Activated T-helper 17 cell treated with anti-CD3 and anti-CD28 coated beads, Interleukin-2, amount 50 U/mL, for 72 hours (primary cell): ENCODE data around the gene RELA. TPM values are rescaled to one million over a fixed set of nuclear protein-coding genes. Genes with fewer than 3 reads are reported as not detected.

ENCODE experiments used
- ATAC-seq: fragments of 150-1000 bp; cut with Tn5 transposase; replicated peaks from 2 replicates; pipeline ENCODE4 v1.10.0; 2021; ENCODE audit warnings: mild to moderate bottlenecking, moderate library complexity
- H3K27ac Mint-ChIP-seq: one replicate; pipeline ENCODE4 v1.8.0; 2022; ENCODE audit warnings: mixed read lengths
- H3K27me3 Mint-ChIP-seq: one replicate; pipeline ENCODE4 v1.8.0; 2022; ENCODE audit warnings: mixed read lengths
- H3K36me3 Mint-ChIP-seq: one replicate; pipeline ENCODE4 v1.8.0; 2022; ENCODE audit warnings: low read depth, mild to moderate bottlenecking, mixed read lengths
- H3K4me1 Mint-ChIP-seq: one replicate; pipeline ENCODE4 v1.8.0; 2022; ENCODE audit warnings: mixed read lengths
- H3K4me3 Mint-ChIP-seq: one replicate; pipeline ENCODE4 v1.8.0; 2022; ENCODE audit warnings: mild to moderate bottlenecking, mixed read lengths
- H3K9me3 Mint-ChIP-seq: one replicate; pipeline ENCODE4 v1.8.0; 2022; ENCODE audit warnings: mixed read lengths
- total RNA-seq, 2 donors: library from RNA; stranded (reverse); gene quantifications; one replicate each; pipeline ENCODE4 v1.2.3, GENCODE V29; 2022

RELA gene
- total RNA-seq, 2 donors from 2014 or later: 82.5 to 150 TPM

DNA sequence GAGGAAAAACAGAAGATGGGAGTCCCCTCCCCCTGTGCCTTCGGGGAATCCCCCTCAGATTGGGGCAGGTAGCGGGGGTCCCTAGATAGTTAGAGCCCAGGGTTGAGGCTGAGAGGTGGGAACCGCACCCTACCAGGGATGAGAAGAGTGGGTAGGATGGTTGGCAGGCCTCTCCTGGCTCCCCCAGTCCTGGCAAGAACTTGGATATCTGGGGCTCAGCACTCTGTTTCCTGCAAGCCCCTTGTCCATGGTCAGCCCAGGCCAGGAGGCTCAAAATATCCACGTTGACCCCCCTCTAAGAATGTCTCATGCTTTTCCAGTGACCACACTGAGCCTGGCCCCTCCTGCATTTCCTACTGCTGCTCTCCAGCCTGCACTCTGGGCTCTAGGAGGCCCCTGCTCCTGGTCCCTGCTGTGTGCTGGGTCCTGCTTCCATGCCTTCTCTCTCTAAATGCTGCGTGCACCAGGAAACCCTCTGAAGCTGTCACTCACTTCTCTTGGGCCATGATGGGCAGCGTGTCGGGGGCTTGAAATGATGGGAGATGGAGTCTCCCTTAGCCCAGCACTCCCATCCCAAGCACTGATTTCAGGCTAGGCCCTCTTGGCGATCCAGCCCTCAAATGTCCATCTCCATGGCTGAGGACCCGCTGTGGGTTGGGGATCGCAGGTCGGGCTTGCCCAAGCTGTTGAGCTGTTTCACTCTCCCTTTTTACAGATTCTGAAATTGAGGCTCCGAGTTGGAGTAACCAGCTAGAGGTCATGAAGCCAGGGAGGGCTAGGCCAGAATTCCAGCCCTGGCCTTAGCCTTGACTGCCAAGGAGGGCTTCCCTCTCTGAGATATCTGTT lies 50.7 kb downstream of the RELA start:
- Mint-ChIP-seq H3K36me3 (peaks cover 91% of the 10 kb centered on the region), H3K4me1 (peaks cover 23% of the 10 kb centered on the region), H3K27me3 (no peaks in the 10 kb centered on the region), H3K9me3 (no peaks in the 10 kb centered on the region), H3K4me3 (peak overlapping the region; percentile 96), H3K27ac (peak overlapping the region; percentile 97)
- ATAC-seq: no peak

DNA sequence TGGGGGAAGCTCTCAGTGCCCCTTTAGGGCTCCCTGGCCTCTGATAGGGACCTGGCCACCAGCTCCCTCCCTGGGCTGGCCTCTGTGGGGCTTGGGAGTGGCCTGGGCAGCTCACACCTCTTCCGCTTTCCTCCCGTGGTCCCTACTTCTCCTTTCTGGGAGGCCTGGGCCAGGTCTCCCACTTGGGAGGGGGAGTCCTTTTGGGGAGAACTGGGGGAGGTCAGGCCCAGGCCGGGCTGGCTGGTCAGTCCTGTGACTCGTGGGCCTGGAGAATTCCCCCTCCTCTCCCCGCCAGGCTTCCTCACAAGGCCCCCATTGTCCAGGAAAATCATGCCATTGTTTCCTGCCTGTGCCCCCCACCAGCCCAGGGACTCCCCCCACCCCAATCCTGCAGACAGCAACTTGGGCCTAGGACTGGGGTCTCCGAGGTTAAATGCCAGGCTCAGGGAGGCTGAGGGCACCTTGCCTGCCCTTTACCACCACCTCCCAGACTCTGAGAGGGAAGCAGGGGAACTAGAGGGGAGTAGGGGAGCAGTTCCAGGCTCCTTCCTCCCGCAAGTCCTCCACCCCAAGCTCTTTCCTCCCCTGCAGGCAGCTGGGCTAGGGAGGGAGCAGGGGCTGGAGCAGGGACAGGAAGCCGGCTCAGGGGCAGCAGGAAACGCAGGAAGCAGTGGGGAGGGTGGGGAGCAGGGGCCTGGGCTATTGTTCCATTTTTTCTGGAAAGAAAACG lies 51.5 kb downstream of the RELA start:
- Mint-ChIP-seq H3K27me3 (no peaks in the 10 kb centered on the region), H3K9me3 (no peaks in the 10 kb centered on the region), H3K4me3 (peak overlapping the region; percentile 96), H3K27ac (peak overlapping the region; percentile 97), H3K4me1 (peaks cover 16% of the 10 kb centered on the region), H3K36me3 (peaks cover 91% of the 10 kb centered on the region)
- no peak for ATAC-seq

DNA sequence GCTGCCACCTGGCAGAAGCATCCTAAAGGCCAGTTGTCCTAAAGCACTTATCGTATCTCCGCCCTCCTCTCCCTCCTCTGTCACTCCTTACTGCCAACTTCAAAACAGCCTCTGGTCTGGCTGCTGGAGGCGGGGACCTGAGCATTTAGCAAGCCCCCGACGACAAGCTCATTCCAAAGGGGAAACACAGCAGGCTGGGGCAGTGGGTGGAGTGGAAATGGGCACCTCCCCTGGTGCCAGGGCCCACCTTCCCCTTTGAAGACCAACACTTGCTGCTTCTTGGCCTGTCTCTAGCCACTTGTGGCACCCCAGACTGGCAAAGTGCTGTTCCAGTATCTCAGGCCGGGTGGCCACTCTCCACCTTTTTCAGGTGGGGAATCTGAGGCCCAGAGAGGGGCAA lies 52.3 kb downstream of the RELA start:
- no peak for ATAC-seq
- peak overlapping the region; percentile 96 for H3K4me3 Mint-ChIP-seq
- no peaks in the 10 kb centered on the region for H3K9me3 Mint-ChIP-seq
- peaks cover 96% of the 10 kb centered on the region for H3K36me3 Mint-ChIP-seq
- peak overlapping the region; percentile 97 for H3K27ac Mint-ChIP-seq
- peaks cover 16% of the 10 kb centered on the region for H3K4me1 Mint-ChIP-seq
- no peaks in the 10 kb centered on the region for H3K27me3 Mint-ChIP-seq

DNA sequence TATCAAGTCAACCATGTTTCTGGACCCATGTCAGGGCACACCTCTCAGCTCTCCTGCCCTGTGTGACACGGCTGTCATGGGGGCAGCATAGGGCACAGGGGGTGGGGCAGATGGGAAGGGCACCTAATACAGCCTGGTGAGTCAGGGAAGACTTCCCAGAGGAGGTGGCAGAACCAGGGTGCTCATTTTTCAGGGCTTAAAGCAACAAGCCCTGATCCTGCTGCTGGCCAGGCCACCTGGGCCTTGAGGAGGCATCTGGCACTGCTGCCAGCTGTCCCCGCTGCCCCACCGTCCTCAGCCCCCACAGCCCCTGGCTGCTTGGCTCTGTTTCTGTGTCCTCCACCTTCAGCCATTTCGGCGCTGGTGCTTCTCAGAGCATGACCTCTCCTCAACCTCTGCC lies 53.1 kb downstream of the RELA start:
- Mint-ChIP-seq H3K27me3 (no peaks in the 10 kb centered on the region), H3K9me3 (no peaks in the 10 kb centered on the region), H3K27ac (peak overlapping the region; percentile 97), H3K4me1 (peaks cover 16% of the 10 kb centered on the region), H3K36me3 (peaks cover 96% of the 10 kb centered on the region), H3K4me3 (peak overlapping the region; percentile 96)
- no peak for ATAC-seq

DNA sequence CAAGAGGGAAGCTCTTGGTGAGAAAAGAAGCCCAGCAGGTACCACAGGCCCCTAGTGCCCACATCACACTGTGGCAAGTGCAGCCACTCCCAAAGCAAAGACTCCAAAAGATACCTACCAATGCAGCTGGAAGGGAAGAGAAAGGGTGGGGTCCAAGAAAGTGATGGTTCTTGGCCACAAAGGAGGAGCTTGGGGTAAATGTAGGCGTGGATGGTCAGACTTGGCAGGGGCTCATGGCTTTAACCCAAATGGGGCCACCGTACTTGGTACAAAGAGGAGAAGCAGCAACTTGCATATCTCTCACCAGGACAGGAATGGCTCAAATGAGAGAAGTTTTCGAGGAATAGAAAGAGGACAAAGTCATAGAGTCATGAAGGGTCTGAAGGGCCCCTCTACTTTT lies 53.5 kb downstream of the RELA start:
- Mint-ChIP-seq H3K36me3 (peaks cover 99% of the 10 kb centered on the region), H3K27me3 (no peaks in the 10 kb centered on the region), H3K27ac (peak overlapping the region; percentile 97), H3K4me3 (peak overlapping the region; percentile 96), H3K9me3 (no peaks in the 10 kb centered on the region), H3K4me1 (peaks cover 16% of the 10 kb centered on the region)
- no peak for ATAC-seq

DNA sequence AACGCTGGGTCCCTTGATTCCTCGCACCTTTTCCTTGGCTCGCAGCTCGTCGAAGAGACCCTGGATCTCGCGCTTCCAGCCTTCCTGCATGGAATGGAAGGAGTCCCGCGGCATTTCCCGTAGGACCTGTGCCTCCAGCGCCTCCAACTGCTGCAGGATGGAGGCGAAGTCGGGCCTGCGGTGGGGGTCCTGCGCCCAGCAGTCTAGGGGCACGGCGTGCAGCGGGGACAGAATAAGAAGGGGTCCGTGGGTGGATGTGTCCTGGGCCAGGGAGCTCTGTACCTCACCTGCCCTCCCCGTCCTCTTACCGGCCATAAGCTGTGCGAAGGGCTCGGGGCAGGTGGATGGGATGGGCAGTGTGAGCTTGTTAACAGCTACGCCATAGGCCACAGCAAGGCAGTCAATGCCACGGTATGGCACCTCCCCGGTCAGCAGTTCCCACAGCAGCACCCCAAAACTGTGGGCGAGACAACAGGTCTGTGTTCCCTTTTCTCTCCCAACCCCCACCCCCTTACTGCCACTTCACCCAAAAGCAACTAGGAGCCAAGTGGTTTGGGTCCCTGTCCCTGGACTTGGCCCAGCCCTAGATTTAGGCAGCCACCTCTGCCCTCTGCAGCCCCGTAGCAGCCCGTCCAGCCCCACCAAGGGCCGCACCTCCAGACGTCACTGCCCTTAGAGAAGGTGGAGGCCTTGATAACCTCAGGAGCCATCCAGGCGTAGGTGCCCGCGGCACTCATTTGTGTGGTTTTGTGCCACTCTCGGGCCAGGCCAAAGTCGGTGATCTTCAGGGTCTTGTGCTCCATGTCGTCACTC lies 54.9 kb downstream of the RELA start:
- Mint-ChIP-seq H3K36me3 (peaks cover 99% of the 10 kb centered on the region), H3K9me3 (no peaks in the 10 kb centered on the region), H3K27me3 (no peaks in the 10 kb centered on the region), H3K4me3 (no peak overlapping the region), H3K27ac (no peak overlapping the region), H3K4me1 (peaks cover 16% of the 10 kb centered on the region)
- no peak for ATAC-seq

DNA sequence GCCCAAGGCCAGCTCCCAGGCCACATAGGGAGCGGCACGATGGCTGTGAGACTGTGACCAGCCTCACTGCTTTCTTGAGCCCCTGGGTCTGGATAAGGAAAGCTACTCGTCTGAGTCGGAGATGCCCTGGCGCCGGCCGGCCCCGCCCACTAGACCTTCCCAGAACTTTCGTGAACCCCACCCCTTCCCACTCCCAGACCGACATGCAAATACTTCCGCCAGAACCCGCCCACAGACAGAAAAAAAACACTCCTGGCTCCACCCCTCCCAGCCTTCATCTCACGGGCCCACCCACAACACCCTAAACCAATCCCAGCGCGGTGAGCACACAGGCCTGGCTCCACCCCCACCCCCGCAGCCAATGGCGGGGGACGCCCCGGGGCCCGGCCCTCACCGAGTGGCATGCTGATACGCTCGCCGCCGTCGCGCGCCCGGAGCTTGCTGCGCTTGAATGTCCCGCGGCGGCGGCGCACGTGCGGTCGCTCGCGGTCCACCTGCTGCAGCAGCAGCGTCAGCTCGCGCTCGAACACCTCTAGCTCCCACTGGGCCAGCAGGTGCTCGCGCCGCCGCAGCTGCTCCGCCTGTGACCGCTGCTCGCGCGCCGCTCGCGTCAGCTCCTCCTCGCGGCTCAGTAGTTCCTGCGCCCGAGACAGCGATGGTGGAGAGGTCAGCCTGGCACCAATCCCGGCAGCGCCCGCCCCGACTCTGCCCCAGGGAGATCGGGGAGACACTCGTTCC lies 55.7 kb downstream of the RELA start:
- H3K36me3 Mint-ChIP-seq: peaks cover 97% of the 10 kb centered on the region
- no peak overlapping the region for H3K4me3 Mint-ChIP-seq
- no peak overlapping the region for H3K27ac Mint-ChIP-seq
- H3K4me1 Mint-ChIP-seq: peaks cover 10% of the 10 kb centered on the region
- ATAC-seq: peak; percentile 63
- no peaks in the 10 kb centered on the region for H3K9me3 Mint-ChIP-seq
- no peaks in the 10 kb centered on the region for H3K27me3 Mint-ChIP-seq

DNA sequence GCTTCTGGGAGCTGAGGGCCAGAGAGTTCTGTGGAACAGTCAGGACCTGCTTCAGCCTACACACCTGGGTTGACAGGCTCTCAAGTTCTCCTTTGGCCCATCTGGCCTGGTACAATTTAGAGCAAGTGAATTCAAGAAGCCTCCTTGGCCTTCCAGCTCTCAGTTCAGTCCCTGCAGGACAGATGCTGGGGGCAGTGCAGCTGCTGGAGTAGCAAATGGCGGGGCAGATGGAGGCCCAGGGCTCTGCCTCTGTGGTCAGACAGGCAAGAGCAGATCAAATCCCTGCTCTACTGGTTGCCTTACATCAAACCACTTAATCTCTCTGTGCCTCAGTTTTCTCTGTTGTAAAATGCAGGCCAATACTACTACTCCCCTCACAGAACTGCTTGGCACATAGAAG lies 58.5 kb downstream of the RELA start:
- ATAC-seq: no peak

More for the DNA sequence above, 58.5 kb downstream of the RELA start:
- Mint-ChIP-seq H3K4me1 (no peaks in the 10 kb centered on the region), H3K9me3 (no peaks in the 10 kb centered on the region), H3K4me3 (no peak overlapping the region), H3K36me3 (peaks cover 70% of the 10 kb centered on the region), H3K27me3 (no peaks in the 10 kb centered on the region), H3K27ac (no peak overlapping the region)

Other genes with a start within 250 kb of the RELA start
- 1,000 to 10,000 TPM in 1 of 2 donors, 100 to 1,000 TPM in 1; 823 to 2,912 TPM for gene NEAT1, start 240.1 kb downstream of the RELA start, total RNA-seq
- over 10,000 TPM in 1 of 2 donors, 1,000 to 10,000 TPM in 1; 5,547 to 22,796 TPM for gene MALAT1, start 163.9 kb downstream of the RELA start, total RNA-seq
- 10 to 100 TPM; 80.4 to 86.8 TPM for gene SCYL1, start 137.8 kb downstream of the RELA start, total RNA-seq
- gene LTBP3, start 104.6 kb downstream of the RELA start, total RNA-seq: 100 to 1,000 TPM in 1 of 2 donors, 10 to 100 TPM in 1; 54.3 to 124 TPM
- 10 to 100 TPM; 30.3 to 49.4 TPM for gene ZNRD2, start 92.4 kb downstream of the RELA start, total RNA-seq
- gene FAM89B, start 90.4 kb downstream of the RELA start, total RNA-seq: 10 to 100 TPM; 39.0 to 42.2 TPM
- gene EHBP1L1, start 86.9 kb downstream of the RELA start, total RNA-seq: 100 to 1,000 TPM; 126 to 167 TPM
- gene KCNK7, start 67.1 kb downstream of the RELA start, total RNA-seq: under 1 TPM; 0.52 to 0.79 TPM
- 10 to 100 TPM; 64.9 to 83.2 TPM for gene MAP3K11, start 48.7 kb downstream of the RELA start, total RNA-seq
- gene PCNX3, start 47.1 kb downstream of the RELA start, total RNA-seq: 10 to 100 TPM; 20.8 to 39.1 TPM
- gene SIPA1, start 24.8 kb downstream of the RELA start, total RNA-seq: 100 to 1,000 TPM; 135 to 144 TPM
- 10 to 100 TPM; 75.6 to 88.8 TPM for gene KAT5, start 49.3 kb upstream of the RELA start, total RNA-seq
- 10 to 100 TPM; 57.4 to 92.9 TPM for gene RNASEH2C, start 57.9 kb upstream of the RELA start, total RNA-seq
- gene AP5B1, start 118.1 kb upstream of the RELA start, total RNA-seq: 10 to 100 TPM; 17.2 to 21.9 TPM
- under 1 TPM in 1 of 2 donors, not detected in 1; 0.98 TPM for gene OVOL1, start 124.1 kb upstream of the RELA start, total RNA-seq
- gene SNX32, start 171.0 kb upstream of the RELA start, total RNA-seq: 1 to 10 TPM; 1.6 to 6.6 TPM
- gene CFL1, start 195.3 kb upstream of the RELA start, total RNA-seq: 1,000 to 10,000 TPM in 1 of 2 donors, 100 to 1,000 TPM in 1; 682 to 1,566 TPM
- 10 to 100 TPM; 65.2 to 77.2 TPM for gene MUS81, start 197.5 kb upstream of the RELA start, total RNA-seq
- gene EFEMP2, start 209.9 kb upstream of the RELA start, total RNA-seq: 10 to 100 TPM; 11.5 to 76.3 TPM
- 10 to 100 TPM in 1 of 2 donors, 1 to 10 TPM in 1; 5.4 to 23.6 TPM for gene CTSW, start 216.9 kb upstream of the RELA start, total RNA-seq
- gene FIBP, start 225.6 kb upstream of the RELA start, total RNA-seq: 100 to 1,000 TPM in 1 of 2 donors, 10 to 100 TPM in 1; 75.8 to 102 TPM
- 10 to 100 TPM; 21.0 to 37.2 TPM for gene CCDC85B, start 227.8 kb upstream of the RELA start, total RNA-seq
- 10 to 100 TPM; 18.7 to 24.8 TPM for gene FOSL1, start 237.5 kb upstream of the RELA start, total RNA-seq